ENCODE results near the gene LPCAT4.

LPCAT4 gene

DNA sequence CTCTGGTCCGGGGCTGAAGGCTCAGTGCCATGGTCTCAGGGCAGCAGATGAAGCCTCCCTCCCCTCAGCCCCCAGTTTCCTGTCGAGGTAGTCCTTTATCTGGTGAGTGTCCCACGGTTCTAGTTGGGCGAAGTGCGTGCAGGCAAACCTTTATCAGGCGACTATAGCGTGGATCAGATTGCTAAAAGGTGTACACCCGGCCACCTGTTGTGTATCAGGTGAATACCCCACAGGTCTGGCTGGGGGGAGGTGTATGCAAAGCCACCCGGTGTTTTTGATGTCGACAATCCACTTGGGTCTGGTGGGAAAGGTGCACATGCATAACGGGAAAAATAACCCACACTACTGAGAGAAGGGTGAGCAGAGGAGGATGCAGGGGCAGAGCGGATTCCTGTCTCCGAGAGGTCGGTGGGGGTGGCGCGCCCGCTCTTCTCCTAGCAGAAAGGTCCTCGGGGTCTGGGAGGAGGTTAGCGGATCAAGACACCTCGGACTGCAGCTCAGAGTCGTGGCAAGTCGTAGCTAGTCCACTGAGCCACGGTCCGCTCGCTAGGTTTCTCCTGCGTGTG lies 29.9 kb downstream of the LPCAT4 start:
- Histone ChIP-seq H4K91ac (ENCODE audit: low read depth, low read length) (no peak overlapping the region), H3K79me1 (ENCODE audit: low read length) (peaks cover 2% of the 10 kb centered on the region), H3K27me3 (ENCODE audit: insufficient read depth, low read length) (no peaks in the 10 kb centered on the region), H3K4me2 (ENCODE audit: low read length) (peak overlapping the region; percentile 95), H3K14ac (ENCODE audit: low read length) (peak overlapping the region; percentile 3), H2BK12ac (ENCODE audit: low read length) (no peak overlapping the region), H3K4ac (ENCODE audit: low read depth, low read length) (no peak overlapping the region), H2AK5ac (ENCODE audit: low read length) (no peak overlapping the region), H2BK5ac (ENCODE audit: low read depth, low read length, poor library complexity) (no peak overlapping the region), H3K18ac (ENCODE audit: low read length) (peak overlapping the region; percentile 85), H3K9me3 (ENCODE audit: insufficient read depth, low read depth, low read length) (peaks cover 2% of the 10 kb centered on the region), H3K9ac (ENCODE audit: low read length) (peak overlapping the region; percentile 54), H3K23ac (ENCODE audit: low read length) (no peak overlapping the region), H4K12ac (ENCODE audit: low read depth, low read length) (peak overlapping the region; percentile 4), H3K79me2 (ENCODE audit: control insufficient read depth, insufficient read depth, low read length, poor library complexity) (peaks cover 2% of the 10 kb centered on the region), H3K4me1 (ENCODE audit: control insufficient read depth in 1 of 2, insufficient read depth in 2 of 2, low read length in 2 of 2) (peaks cover 4 to 10% of the 10 kb centered on the region in 2 experiments), H3K27ac (ENCODE audit: low read depth, low read length) (no peak overlapping the region), H3K4me3 (ENCODE audit: low read depth, low read length) (peak overlapping the region; percentile 87), H2AFZ (ENCODE audit: insufficient read depth, low read length, poor library complexity) (peak overlapping the region; percentile 98), H2BK120ac (ENCODE audit: insufficient read depth, low read length, poor library complexity) (no peak overlapping the region), H4K8ac (ENCODE audit: low read depth, low read length) (peak overlapping the region; percentile 97), H3K36me3 (ENCODE audit: control insufficient read depth in 1 of 2, insufficient read depth in 2 of 2, low read length in 2 of 2) (peaks cover 7 to 8% of the 10 kb centered on the region in 2 experiments)
- DNase-seq: no peak
- no CpG with 5 or more reads among the region's 26 CpGs for WGBS (ENCODE audit: extremely low coverage, insufficient coverage, insufficient read length)

DNA sequence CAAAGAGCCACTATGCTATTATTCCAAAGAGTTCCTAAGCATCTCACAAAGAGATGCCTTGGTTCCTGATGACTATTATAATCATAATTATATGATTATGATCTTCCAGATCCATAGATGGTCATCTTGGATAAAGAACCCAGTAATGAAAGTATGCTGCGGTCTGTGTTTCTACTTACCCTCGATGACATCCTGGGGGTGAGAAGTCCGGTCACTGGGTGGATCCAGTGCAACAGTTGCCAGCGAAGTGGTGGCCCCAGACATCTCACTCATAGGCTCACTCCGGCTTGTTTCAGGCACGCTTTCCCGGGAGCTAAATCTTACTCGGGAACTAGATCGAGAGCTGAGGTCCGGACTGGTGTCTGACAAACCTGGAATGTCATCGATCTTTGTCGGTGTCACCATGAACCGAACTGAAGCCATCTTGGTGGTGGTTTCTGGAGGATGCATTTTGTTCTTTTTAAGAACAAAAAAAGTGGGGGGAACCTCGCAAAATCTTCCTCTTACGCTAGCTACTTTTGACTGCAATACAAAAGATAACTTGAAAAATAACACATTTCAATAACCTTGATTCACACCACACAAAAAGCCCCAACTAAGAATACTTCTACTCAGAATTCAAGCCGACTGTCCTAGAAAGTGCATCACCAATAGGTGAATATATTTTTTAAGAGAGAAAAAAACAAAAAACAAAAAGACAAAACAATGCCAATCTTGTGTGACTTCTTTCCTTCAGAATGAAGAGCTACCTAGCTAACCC lies 30.6 kb downstream of the LPCAT4 start:
- no peak overlapping the region for H2BK120ac ChIP-seq (ENCODE audit: insufficient read depth, low read length, poor library complexity)
- H3K4me1 ChIP-seq (ENCODE audit: control insufficient read depth in 1 of 2, insufficient read depth in 2 of 2, low read length in 2 of 2): peaks cover 0 to 6% of the 10 kb centered on the region in 2 experiments
- no peak overlapping the region for H4K91ac ChIP-seq (ENCODE audit: low read depth, low read length)
- no peaks in the 10 kb centered on the region for H3K27me3 ChIP-seq (ENCODE audit: insufficient read depth, low read length)
- H3K4ac ChIP-seq (ENCODE audit: low read depth, low read length): no peak overlapping the region
- H3K18ac ChIP-seq (ENCODE audit: low read length): no peak overlapping the region
- H3K4me2 ChIP-seq (ENCODE audit: low read length): no peak overlapping the region
- no peak overlapping the region for H3K9ac ChIP-seq (ENCODE audit: low read length)
- H2AFZ ChIP-seq (ENCODE audit: insufficient read depth, low read length, poor library complexity): no peak overlapping the region
- no peak overlapping the region for H3K23ac ChIP-seq (ENCODE audit: low read length)
- peaks cover 2% of the 10 kb centered on the region for H3K79me1 ChIP-seq (ENCODE audit: low read length)
- no peak overlapping the region for H4K12ac ChIP-seq (ENCODE audit: low read depth, low read length)
- no peak overlapping the region for H2BK5ac ChIP-seq (ENCODE audit: low read depth, low read length, poor library complexity)
- H4K8ac ChIP-seq (ENCODE audit: low read depth, low read length): no peak overlapping the region
- peaks cover 3 to 4% of the 10 kb centered on the region in 2 experiments for H3K36me3 ChIP-seq (ENCODE audit: control insufficient read depth in 1 of 2, insufficient read depth in 2 of 2, low read length in 2 of 2)
- no peak for DNase-seq
- no peak overlapping the region for H2AK5ac ChIP-seq (ENCODE audit: low read length)
- H3K9me3 ChIP-seq (ENCODE audit: insufficient read depth, low read depth, low read length): peaks cover 2% of the 10 kb centered on the region
- H3K14ac ChIP-seq (ENCODE audit: low read length): no peak overlapping the region
- no peak overlapping the region for H3K4me3 ChIP-seq (ENCODE audit: low read depth, low read length)
- H2BK12ac ChIP-seq (ENCODE audit: low read length): no peak overlapping the region
- no peaks in the 10 kb centered on the region for H3K79me2 ChIP-seq (ENCODE audit: control insufficient read depth, insufficient read depth, low read length, poor library complexity)
- no CpG with 5 or more reads among the region's 16 CpGs for WGBS (ENCODE audit: extremely low coverage, insufficient coverage, insufficient read length)
- no peak overlapping the region for H3K27ac ChIP-seq (ENCODE audit: low read depth, low read length)

DNA sequence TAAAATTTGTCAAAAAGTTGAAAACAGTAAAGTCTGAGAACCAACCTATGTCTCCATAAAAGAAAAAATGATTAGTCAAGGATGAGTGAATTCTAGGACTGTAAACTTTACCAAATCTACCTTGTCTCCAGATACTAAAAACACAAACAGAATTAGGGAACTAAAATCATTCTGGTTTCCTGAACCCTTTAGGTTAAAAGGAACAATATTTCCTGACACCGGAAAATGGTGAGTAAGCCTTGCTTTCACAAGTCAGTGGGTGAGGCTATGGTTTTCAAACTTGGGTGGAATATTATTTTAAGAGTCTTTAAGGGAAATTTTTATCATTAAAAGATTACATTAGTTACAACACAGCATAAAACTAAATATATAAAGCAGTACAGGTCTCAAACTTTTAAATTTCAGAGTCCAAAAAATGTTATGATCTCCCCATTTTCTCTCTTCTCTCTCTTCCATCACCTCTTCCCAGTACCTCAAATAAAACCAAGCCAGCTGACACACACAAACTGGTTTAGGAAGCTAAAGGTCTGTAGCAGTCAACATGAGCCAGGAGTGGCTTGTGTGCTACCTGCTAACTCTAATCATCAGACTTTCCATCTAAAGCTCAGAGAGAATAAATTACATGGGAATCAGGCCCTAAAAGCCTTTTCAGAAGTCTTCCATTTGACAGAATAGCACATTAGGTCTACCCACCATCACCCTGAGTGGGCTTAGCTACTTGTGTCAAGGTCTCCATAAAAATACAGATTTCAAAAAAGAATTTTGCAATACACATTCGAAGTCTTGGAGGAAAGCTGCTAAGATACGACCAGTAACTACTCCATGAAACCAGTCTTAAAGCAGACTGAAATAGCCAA lies 31.6 kb downstream of the LPCAT4 start:
- DNase-seq: peak in 1 of 2 donors; percentile 25
- Histone ChIP-seq H3K4me1 (ENCODE audit: control insufficient read depth in 1 of 2, insufficient read depth in 2 of 2, low read length in 2 of 2) (peaks cover 0 to 6% of the 10 kb centered on the region in 2 experiments), H2BK120ac (ENCODE audit: insufficient read depth, low read length, poor library complexity) (no peak overlapping the region), H3K79me1 (ENCODE audit: low read length) (peaks cover 2% of the 10 kb centered on the region), H3K18ac (ENCODE audit: low read length) (no peak overlapping the region), H3K14ac (ENCODE audit: low read length) (no peak overlapping the region), H3K27ac (ENCODE audit: low read depth, low read length) (no peak overlapping the region), H3K9me3 (ENCODE audit: insufficient read depth, low read depth, low read length) (peaks cover 2% of the 10 kb centered on the region), H3K4me3 (ENCODE audit: low read depth, low read length) (no peak overlapping the region), H2BK5ac (ENCODE audit: low read depth, low read length, poor library complexity) (no peak overlapping the region), H4K91ac (ENCODE audit: low read depth, low read length) (no peak overlapping the region), H3K9ac (ENCODE audit: low read length) (no peak overlapping the region), H3K27me3 (ENCODE audit: insufficient read depth, low read length) (no peaks in the 10 kb centered on the region), H3K79me2 (ENCODE audit: control insufficient read depth, insufficient read depth, low read length, poor library complexity) (no peaks in the 10 kb centered on the region), H2AK5ac (ENCODE audit: low read length) (no peak overlapping the region), H4K12ac (ENCODE audit: low read depth, low read length) (no peak overlapping the region), H3K4me2 (ENCODE audit: low read length) (no peak overlapping the region), H3K23ac (ENCODE audit: low read length) (no peak overlapping the region), H3K36me3 (ENCODE audit: control insufficient read depth in 1 of 2, insufficient read depth in 2 of 2, low read length in 2 of 2) (peaks cover 0 to 3% of the 10 kb centered on the region in 2 experiments), H3K4ac (ENCODE audit: low read depth, low read length) (no peak overlapping the region), H2AFZ (ENCODE audit: insufficient read depth, low read length, poor library complexity) (no peak overlapping the region), H2BK12ac (ENCODE audit: low read length) (no peak overlapping the region), H4K8ac (ENCODE audit: low read depth, low read length) (no peak overlapping the region)
- WGBS (ENCODE audit: extremely low coverage, insufficient coverage, insufficient read length): no CpG with 5 or more reads among the region's 3 CpGs

DNA sequence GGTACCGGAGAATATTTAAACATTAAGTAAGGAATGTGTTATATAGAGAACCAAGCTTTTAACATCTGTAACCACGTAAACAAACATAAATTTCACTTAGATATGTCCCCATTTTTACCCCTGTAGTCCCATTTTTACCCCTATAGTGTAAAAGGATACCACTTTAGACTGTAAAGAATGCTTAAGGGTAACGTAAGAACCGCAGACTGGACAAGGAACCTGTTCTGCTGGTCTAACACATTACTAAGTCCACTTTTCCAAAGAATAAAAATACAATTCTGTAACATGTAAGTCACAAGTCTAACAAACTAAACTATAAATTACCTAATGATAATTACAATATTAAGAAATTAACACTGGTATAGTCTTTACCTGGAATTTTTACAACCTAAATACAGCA lies 32.3 kb downstream of the LPCAT4 start:
- Histone ChIP-seq H4K12ac (ENCODE audit: low read depth, low read length) (no peak overlapping the region), H3K36me3 (ENCODE audit: control insufficient read depth in 1 of 2, insufficient read depth in 2 of 2, low read length in 2 of 2) (no peaks in the 10 kb centered on the region)

More for the DNA sequence above, 32.3 kb downstream of the LPCAT4 start:
- Histone ChIP-seq H3K79me1 (ENCODE audit: low read length) (peaks cover 2% of the 10 kb centered on the region), H3K4me2 (ENCODE audit: low read length) (no peak overlapping the region), H3K23ac (ENCODE audit: low read length) (no peak overlapping the region), H4K8ac (ENCODE audit: low read depth, low read length) (no peak overlapping the region), H3K4ac (ENCODE audit: low read depth, low read length) (no peak overlapping the region), H3K27me3 (ENCODE audit: insufficient read depth, low read length) (no peaks in the 10 kb centered on the region), H3K14ac (ENCODE audit: low read length) (no peak overlapping the region), H2BK12ac (ENCODE audit: low read length) (no peak overlapping the region), H3K9ac (ENCODE audit: low read length) (no peak overlapping the region), H2BK120ac (ENCODE audit: insufficient read depth, low read length, poor library complexity) (no peak overlapping the region), H2AFZ (ENCODE audit: insufficient read depth, low read length, poor library complexity) (no peak overlapping the region), H3K79me2 (ENCODE audit: control insufficient read depth, insufficient read depth, low read length, poor library complexity) (no peaks in the 10 kb centered on the region), H2AK5ac (ENCODE audit: low read length) (no peak overlapping the region), H4K91ac (ENCODE audit: low read depth, low read length) (no peak overlapping the region), H3K4me3 (ENCODE audit: low read depth, low read length) (no peak overlapping the region), H3K18ac (ENCODE audit: low read length) (no peak overlapping the region), H3K4me1 (ENCODE audit: control insufficient read depth in 1 of 2, insufficient read depth in 2 of 2, low read length in 2 of 2) (peaks cover 0 to 6% of the 10 kb centered on the region in 2 experiments), H3K27ac (ENCODE audit: low read depth, low read length) (no peak overlapping the region), H3K9me3 (ENCODE audit: insufficient read depth, low read depth, low read length) (peaks cover 2% of the 10 kb centered on the region), H2BK5ac (ENCODE audit: low read depth, low read length, poor library complexity) (no peak overlapping the region)
- peak in 1 of 2 donors; percentile 55 for DNase-seq
- no CpG with 5 or more reads among the region's 4 CpGs for WGBS (ENCODE audit: extremely low coverage, insufficient coverage, insufficient read length)
